Measurements from ENCODE around the gene CYB561.

DNA sequence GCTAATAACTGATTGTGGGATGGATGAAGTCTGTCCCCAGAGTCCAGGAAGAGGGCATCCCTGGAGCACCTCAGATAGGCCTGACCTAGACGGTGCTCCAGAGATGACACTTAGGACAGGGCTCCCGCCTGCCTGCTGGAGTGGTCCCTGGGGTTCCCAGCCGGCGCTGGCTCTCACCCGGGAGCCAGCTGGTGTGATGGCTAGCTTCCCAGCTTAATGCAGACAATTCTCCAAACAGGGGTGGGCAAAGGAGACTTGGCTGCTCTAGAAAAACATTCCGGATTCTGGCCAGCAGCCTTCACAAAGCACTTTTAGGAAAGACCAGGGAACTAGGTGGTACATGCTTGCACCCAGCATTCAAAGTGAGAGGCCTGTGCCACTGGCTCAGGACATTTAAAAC is 49.4 kb upstream of the CYB561 start:
- TF ChIP-seq EZH2phosphoT487 (IDR thresholded peaks at IDR 0.05; ENCODE audit: insufficient read depth, low read depth), result no peak
- no peak for TF ChIP-seq EZH2 (IDR thresholded peaks at IDR 0.05; ENCODE audit: insufficient read depth, poor library complexity, severe bottlenecking)

Measured in GM23248 (cell line).